Trophoblast cell (in vitro differentiated cells and primary cell): ENCODE measurements around the gene PLEKHA4.
"Not testable (repeated sequence)": the region's sequence is repeated elsewhere in the genome, so short reads cannot be mapped to it uniquely, and the experiment has no call there.

Source experiments
- DNase-seq, 2 donors: peaks; one replicate each; pipeline ENCODE4 v3.0.0-alpha.2; 2016
- H2AFZ ChIP-seq: 2 replicates; pipeline ENCODE4 v1.6.1; 2013; ENCODE audit warnings: low read length, moderate library complexity, mild to moderate bottlenecking; ENCODE audit not compliant: insufficient read depth, poor library complexity
- H2AK5ac ChIP-seq: 2 replicates; pipeline ENCODE4 v1.6.1; 2013; ENCODE audit warnings: mild to moderate bottlenecking, low read length
- H2BK120ac ChIP-seq: 2 replicates; pipeline ENCODE4 v1.6.1; 2013; ENCODE audit warnings: low read length, mild to moderate bottlenecking, moderate library complexity; ENCODE audit not compliant: insufficient read depth, poor library complexity
- H2BK12ac ChIP-seq: 2 replicates; pipeline ENCODE4 v1.6.1; 2013; ENCODE audit warnings: mild to moderate bottlenecking, low read length, moderate library complexity
- H2BK5ac ChIP-seq: 2 replicates; pipeline ENCODE4 v1.6.1; 2013; ENCODE audit warnings: low read length, low read depth, moderate library complexity, mild to moderate bottlenecking; ENCODE audit not compliant: poor library complexity
- H3K14ac ChIP-seq: 2 replicates; pipeline ENCODE4 v1.6.1; 2013; ENCODE audit warnings: mild to moderate bottlenecking, low read length
- H3K18ac ChIP-seq: 2 replicates; pipeline ENCODE4 v1.6.1; 2013; ENCODE audit warnings: mild to moderate bottlenecking, low read length
- H3K23ac ChIP-seq: 2 replicates; pipeline ENCODE4 v1.6.1; 2013; ENCODE audit warnings: low read length
- H3K27ac ChIP-seq: 2 replicates; pipeline ENCODE4 v1.5.1; 2013; ENCODE audit warnings: low read depth, mild to moderate bottlenecking, inconsistent platforms, low read length, moderate library complexity
- H3K27me3 ChIP-seq: 2 replicates; pipeline ENCODE4 v1.6.1; 2013; ENCODE audit warnings: inconsistent platforms, mild to moderate bottlenecking, low read length, moderate library complexity; ENCODE audit not compliant: insufficient read depth
- H3K36me3 ChIP-seq, 2 experiments: 1 replicate in 1 of 2; 2 replicates in 1 of 2; pipeline ENCODE4 v1.6.1; 2013; ENCODE audit warnings: low read length in 2 of 2, mild to moderate bottlenecking in 2 of 2, moderate library complexity in 1 of 2; ENCODE audit not compliant: insufficient read depth in 2 of 2, control insufficient read depth in 1 of 2
- H3K4ac ChIP-seq: 2 replicates; pipeline ENCODE4 v1.6.1; 2013; ENCODE audit warnings: low read depth, mild to moderate bottlenecking, low read length, moderate library complexity
- H3K4me1 ChIP-seq, 2 experiments: 1 replicate in 1 of 2; 2 replicates in 1 of 2; pipeline ENCODE4 v1.6.1; 2013; ENCODE audit warnings: low read length in 2 of 2, mild to moderate bottlenecking in 2 of 2, moderate library complexity in 1 of 2; ENCODE audit not compliant: insufficient read depth in 2 of 2, control insufficient read depth in 1 of 2
- H3K4me2 ChIP-seq: 2 replicates; pipeline ENCODE4 v1.6.1; 2013; ENCODE audit warnings: inconsistent platforms, mild to moderate bottlenecking, low read length, moderate library complexity
- H3K4me3 ChIP-seq: 2 replicates; pipeline ENCODE4 v1.5.1; 2013; ENCODE audit warnings: mild to moderate bottlenecking, low read depth, low read length, inconsistent platforms
- H3K79me1 ChIP-seq: one replicate; pipeline ENCODE4 v1.6.1; 2013; ENCODE audit warnings: low read length
- H3K79me2 ChIP-seq: 2 replicates; pipeline ENCODE4 v1.6.1; 2013; ENCODE audit warnings: low read length, mild to moderate bottlenecking; ENCODE audit not compliant: control insufficient read depth, insufficient read depth, poor library complexity
- H3K9ac ChIP-seq: 2 replicates; pipeline ENCODE4 v1.6.1; 2013; ENCODE audit warnings: mild to moderate bottlenecking, low read length
- H3K9me3 ChIP-seq: 2 replicates; pipeline ENCODE4 v1.6.1; 2013; ENCODE audit warnings: low read depth, mild to moderate bottlenecking, control low read depth, inconsistent platforms, low read length; ENCODE audit not compliant: insufficient read depth
- H4K12ac ChIP-seq: 2 replicates; pipeline ENCODE4 v1.6.1; 2013; ENCODE audit warnings: low read depth, mild to moderate bottlenecking, low read length, moderate library complexity
- H4K8ac ChIP-seq: 2 replicates; pipeline ENCODE4 v1.6.1; 2013; ENCODE audit warnings: low read depth, mild to moderate bottlenecking, low read length, moderate library complexity
- H4K91ac ChIP-seq: one replicate; pipeline ENCODE4 v1.6.1; 2013; ENCODE audit warnings: low read depth, mild to moderate bottlenecking, low read length, moderate library complexity
- WGBS: extraction: QIAGEN DNeasy Blood & Tissue Kit; methylation state at CpG from one replicate; pipeline ENCODE4 v1.1.7; 2013; ENCODE audit warnings: missing lambda C conversion rate; ENCODE audit not compliant: insufficient read length, insufficient coverage; ENCODE audit errors: extremely low coverage; 5-methylcytosine and 5-hydroxymethylcytosine counted together

Gene PLEKHA4

GRCh38 chr19:48887861-48888612 lies 19.6 kb upstream of the PLEKHA4 start:
- H3K9me3 ChIP-seq: no peaks in the 10 kb centered on the region
- no peaks in the 10 kb centered on the region for H3K79me1 ChIP-seq
- H2AFZ ChIP-seq: no peak overlapping the region
- no peak overlapping the region for H2BK5ac ChIP-seq
- H3K79me2 ChIP-seq: no peaks in the 10 kb centered on the region
- no peak overlapping the region for H3K23ac ChIP-seq
- H3K4ac ChIP-seq: no peak overlapping the region
- no peak overlapping the region for H4K91ac ChIP-seq
- no peak overlapping the region for H3K9ac ChIP-seq
- H3K27me3 ChIP-seq: no peaks in the 10 kb centered on the region
- peaks cover 0 to 3% of the 10 kb centered on the region in 2 experiments for H3K4me1 ChIP-seq
- no CpG with 5 or more reads among the region's 21 CpGs for WGBS
- no peak overlapping the region for H4K8ac ChIP-seq
- H4K12ac ChIP-seq: no peak overlapping the region
- H3K36me3 ChIP-seq: no peaks in the 10 kb centered on the region
- no peak overlapping the region for H3K14ac ChIP-seq
- H2BK12ac ChIP-seq: no peak overlapping the region
- H3K18ac ChIP-seq: no peak overlapping the region
- peak in 1 of 2 donors; percentile 61 for DNase-seq
- H2AK5ac ChIP-seq: no peak overlapping the region
- no peak overlapping the region for H3K27ac ChIP-seq
- no peak overlapping the region for H3K4me2 ChIP-seq
- no peak overlapping the region for H3K4me3 ChIP-seq
- H2BK120ac ChIP-seq: no peak overlapping the region

- Histone ChIP-seq H2BK120ac (no peak overlapping the region), H3K4ac (no peak overlapping the region)
Observed at GRCh38 chr19:48883726-48884125, 15.3 kb upstream of the PLEKHA4 start.

GRCh38 chr19:48881741-48882657 lies 13.6 kb upstream of the PLEKHA4 start:
- Histone ChIP-seq H2BK5ac (no peak overlapping the region), H3K4me2 (no peak overlapping the region), H3K79me2 (no peaks in the 10 kb centered on the region), H3K79me1 (no peaks in the 10 kb centered on the region), H3K23ac (no peak overlapping the region), H3K9ac (no peak overlapping the region), H3K4ac (no peak overlapping the region), H3K9me3 (no peaks in the 10 kb centered on the region), H2AK5ac (no peak overlapping the region), H3K4me3 (no peak overlapping the region), H3K14ac (no peak overlapping the region), H2AFZ (no peak overlapping the region), H3K18ac (no peak overlapping the region), H4K12ac (no peak overlapping the region), H3K27ac (no peak overlapping the region), H4K8ac (no peak overlapping the region), H3K27me3 (no peaks in the 10 kb centered on the region), H2BK120ac (no peak overlapping the region), H2BK12ac (no peak overlapping the region), H3K36me3 (peaks cover 4 to 6% of the 10 kb centered on the region in 2 experiments), H4K91ac (no peak overlapping the region), H3K4me1 (peaks cover 2 to 3% of the 10 kb centered on the region in 2 experiments)
- WGBS: no CpG with 5 or more reads among the region's 30 CpGs
- DNase-seq: peak; percentile 69 to 78

More at GRCh38 chr19:48883726-48884125, 15.3 kb upstream of the PLEKHA4 start:
- Histone ChIP-seq H2AK5ac (no peak overlapping the region), H3K9ac (no peak overlapping the region), H3K36me3 (peaks cover 0 to under 1% of the 10 kb centered on the region in 2 experiments), H4K91ac (no peak overlapping the region), H3K23ac (no peak overlapping the region), H2BK5ac (no peak overlapping the region), H3K79me1 (no peaks in the 10 kb centered on the region), H3K18ac (no peak overlapping the region), H3K4me1 (peaks cover 0 to 3% of the 10 kb centered on the region in 2 experiments), H3K14ac (no peak overlapping the region), H3K9me3 (no peaks in the 10 kb centered on the region), H3K79me2 (no peaks in the 10 kb centered on the region), H3K27ac (no peak overlapping the region), H2AFZ (no peak overlapping the region), H3K4me3 (no peak overlapping the region), H4K12ac (no peak overlapping the region), H2BK12ac (no peak overlapping the region), H3K27me3 (no peaks in the 10 kb centered on the region), H3K4me2 (no peak overlapping the region), H4K8ac (no peak overlapping the region)
- no peak for DNase-seq
- WGBS: no CpG with 5 or more reads among the region's 7 CpGs

GRCh38 chr19:48879696-48880095 lies 11.3 kb upstream of the PLEKHA4 start:
- not testable (repeated sequence) for H2BK12ac ChIP-seq, H4K91ac ChIP-seq, H3K27me3 ChIP-seq, H3K9me3 ChIP-seq, H3K4me2 ChIP-seq, H3K4me3 ChIP-seq, H4K12ac ChIP-seq, H4K8ac ChIP-seq, H3K14ac ChIP-seq, H3K9ac ChIP-seq, H3K18ac ChIP-seq, H2AFZ ChIP-seq, H3K23ac ChIP-seq, H3K4ac ChIP-seq, H2BK120ac ChIP-seq, H3K79me2 ChIP-seq, H3K27ac ChIP-seq, H2BK5ac ChIP-seq, H3K79me1 ChIP-seq, H2AK5ac ChIP-seq
- H3K4me1 ChIP-seq: peaks cover 8 to 10% of the 10 kb centered on the region in 2 experiments
- DNase-seq: peak in 1 of 2 donors; percentile 27
- H3K36me3 ChIP-seq: peaks cover 23 to 26% of the 10 kb centered on the region in 2 experiments
- no CpG with 5 or more reads among the region's 9 CpGs for WGBS
